HG03064 (cell line): ENCODE measurements around the gene VASN.

Experiments
- ATAC-seq: cut with Tn5 transposase; IDR thresholded peaks from one replicate; pipeline ENCODE4 v1.9.1; 2021; ENCODE audit warnings: low read depth; ENCODE audit not compliant: unreplicated experiment

VASN gene

GRCh38 chr16:4370570-4371356 lies 885 bp upstream of the VASN start:
- ATAC-seq: no peak

GRCh38 chr16:4372001-4372577 lies 441 bp downstream of the VASN start:
- no peak for ATAC-seq

- no peak for ATAC-seq
Measured at GRCh38 chr16:4372578-4373355, 1.1 kb downstream of the VASN start.

- ATAC-seq: no peak
Measured at GRCh38 chr16:4373356-4373908, 1.8 kb downstream of the VASN start.

- ATAC-seq: no peak
Measured at GRCh38 chr16:4373909-4374742, 2.5 kb downstream of the VASN start.

GRCh38 chr16:4375717-4376116 lies 4.1 kb downstream of the VASN start:
- no peak for ATAC-seq

GRCh38 chr16:4376126-4376892 lies 4.7 kb downstream of the VASN start:
- no peak for ATAC-seq

- ATAC-seq: no peak
Measured at GRCh38 chr16:4376893-4377572, 5.4 kb downstream of the VASN start.

- no peak for ATAC-seq
Measured at GRCh38 chr16:4377573-4378154, 6.0 kb downstream of the VASN start.

- ATAC-seq: no peak
Measured at GRCh38 chr16:4378161-4378666, 6.6 kb downstream of the VASN start.

GRCh38 chr16:4378999-4379690 lies 7.5 kb downstream of the VASN start:
- ATAC-seq: no peak

GRCh38 chr16:4380119-4381063 lies 8.7 kb downstream of the VASN start:
- no peak for ATAC-seq

- no peak for ATAC-seq
Measured at GRCh38 chr16:4381072-4381934, 9.7 kb downstream of the VASN start.

- ATAC-seq: no peak
Measured at GRCh38 chr16:4381935-4382794, 10.5 kb downstream of the VASN start.

- no peak for ATAC-seq
Measured at GRCh38 chr16:4382795-4383357, 11.2 kb downstream of the VASN start.
